ENCODE measurements around the gene RNF182. TPM values are rescaled to one million over a fixed set of nuclear protein-coding genes. Genes with fewer than 3 reads are reported as not detected.

The RNF182 gene
- total and polyA plus RNA-seq, 9 of the 15 experiments (the other 6 are each of a cell fraction or from before 2014, with no cell fraction given) = 12.8 to 22.8 (median 17.5) TPM

GRCh38 chr6:13987400-13987865 lies 62.7 kb downstream of the RNF182 start (continued):
- TF ChIP-seq HOMEZ (CRISPR knock-in tag; IDR thresholded peaks at IDR 0.05) (no peak), MTA1 (IDR thresholded peaks at IDR 0.05; ENCODE audit: borderline replicate concordance) (peak; percentile 88), BACH1 (tag; IDR thresholded peaks at IDR 0.05) (no peak), BCOR (IDR thresholded peaks at IDR 0.05) (peak; percentile 75), PYGO2 (tag; IDR thresholded peaks at IDR 0.05) (no peak), CHAMP1 (IDR thresholded peaks at IDR 0.05) (peak; percentile 89), CBX2 (IDR thresholded peaks at IDR 0.05; ENCODE audit: insufficient read depth, low read length, poor library complexity, severe bottlenecking) (no peak), SMARCB1 (IDR thresholded peaks at IDR 0.05; ENCODE audit: insufficient read length, low read depth) (peak; percentile 86), KLF1 (tag; IDR thresholded peaks at IDR 0.05) (no peak), SUPT5H (IDR thresholded peaks at IDR 0.05) (no peak), ZBTB33 (CRISPR knock-in tag; IDR thresholded peaks at IDR 0.05) (no peak), ZFP91 (CRISPR knock-in tag; IDR thresholded peaks at IDR 0.05) (no peak), POLR3G (IDR thresholded peaks at IDR 0.05; ENCODE audit: extremely low read depth, insufficient read length, insufficient replicate concordance) (no peak), HDAC2 (IDR thresholded peaks at IDR 0.05) (peak; percentile 97), ARID3A (IDR thresholded peaks at IDR 0.05; ENCODE audit: borderline replicate concordance, low read depth, low read length) (no peak), GATA2 (CRISPR knock-in tag; IDR thresholded peaks at IDR 0.05) (peak; percentile 81), CCNT2 (IDR thresholded peaks at IDR 0.05; ENCODE audit: borderline replicate concordance, extremely low read depth, insufficient read length, low read depth, low read length) (peak; percentile 94), MCM5 (IDR thresholded peaks at IDR 0.05; ENCODE audit: low read depth) (no peak), ZNF12 (CRISPR knock-in tag; IDR thresholded peaks at IDR 0.05) (no peak)
